ENCODE measurements around the gene PARD3B.

PARD3B gene

GRCh38 chr2:204748286-204748685 is 203.0 kb downstream of the PARD3B start:
- Histone ChIP-seq H3K27me3 (replicated peaks; ENCODE audit: control insufficient read depth, insufficient read depth, low read length) (no peaks in the 10 kb centered on the region), H3K4me3 (replicated peaks; ENCODE audit: low read depth, low read length) (no peak overlapping the region), H3K36me3 (ENCODE audit: control insufficient read depth, insufficient read depth, low read length) (no peaks in the 10 kb centered on the region)
- TF ChIP-seq CTCF (IDR thresholded peaks at IDR 0.05; ENCODE audit: insufficient read depth, low read length, poor library complexity, severe bottlenecking), result no peak
- no peak for DNase-seq (ENCODE audit: extremely low read depth, insufficient read length)

GRCh38 chr2:204749319-204749718 is 204.0 kb downstream of the PARD3B start:
- TF ChIP-seq CTCF (IDR thresholded peaks at IDR 0.05; ENCODE audit: insufficient read depth, low read length, poor library complexity, severe bottlenecking), result no peak
- DNase-seq (ENCODE audit: extremely low read depth, insufficient read length), result no peak

GRCh38 chr2:204750389-204750788 is 205.1 kb downstream of the PARD3B start:
- H3K27me3 ChIP-seq (replicated peaks; ENCODE audit: control insufficient read depth, insufficient read depth, low read length), result no peaks in the 10 kb centered on the region
- no peak for TF ChIP-seq CTCF (IDR thresholded peaks at IDR 0.05; ENCODE audit: insufficient read depth, low read length, poor library complexity, severe bottlenecking)
- no peaks in the 10 kb centered on the region for H3K36me3 ChIP-seq (ENCODE audit: control insufficient read depth, insufficient read depth, low read length)
- H3K4me3 ChIP-seq (replicated peaks; ENCODE audit: low read depth, low read length), result no peak overlapping the region
- DNase-seq (ENCODE audit: extremely low read depth, insufficient read length), result no peak

More at GRCh38 chr2:204749319-204749718, 204.0 kb downstream of the PARD3B start:
- no peaks in the 10 kb centered on the region for H3K27me3 ChIP-seq (replicated peaks; ENCODE audit: control insufficient read depth, insufficient read depth, low read length)
- H3K4me3 ChIP-seq (replicated peaks; ENCODE audit: low read depth, low read length), result no peak overlapping the region
- H3K36me3 ChIP-seq (ENCODE audit: control insufficient read depth, insufficient read depth, low read length), result no peaks in the 10 kb centered on the region

- Histone ChIP-seq H3K27me3 (replicated peaks; ENCODE audit: control insufficient read depth, insufficient read depth, low read length) (no peaks in the 10 kb centered on the region), H3K4me3 (replicated peaks; ENCODE audit: low read depth, low read length) (no peak overlapping the region), H3K36me3 (ENCODE audit: control insufficient read depth, insufficient read depth, low read length) (no peaks in the 10 kb centered on the region)
- DNase-seq (ENCODE audit: extremely low read depth, insufficient read length), result no peak
- TF ChIP-seq CTCF (IDR thresholded peaks at IDR 0.05; ENCODE audit: insufficient read depth, low read length, poor library complexity, severe bottlenecking), result no peak
Measured at GRCh38 chr2:204751472-204751871, 206.2 kb downstream of the PARD3B start.

- no peak for TF ChIP-seq CTCF (IDR thresholded peaks at IDR 0.05; ENCODE audit: insufficient read depth, low read length, poor library complexity, severe bottlenecking)
- Histone ChIP-seq H3K27me3 (replicated peaks; ENCODE audit: control insufficient read depth, insufficient read depth, low read length) (no peaks in the 10 kb centered on the region), H3K36me3 (ENCODE audit: control insufficient read depth, insufficient read depth, low read length) (no peaks in the 10 kb centered on the region), H3K4me3 (replicated peaks; ENCODE audit: low read depth, low read length) (no peak overlapping the region)
- DNase-seq (ENCODE audit: extremely low read depth, insufficient read length), result no peak
Measured at GRCh38 chr2:204753841-204754240, 208.6 kb downstream of the PARD3B start.

- Histone ChIP-seq H3K4me3 (replicated peaks; ENCODE audit: low read depth, low read length) (no peak overlapping the region), H3K36me3 (ENCODE audit: control insufficient read depth, insufficient read depth, low read length) (no peaks in the 10 kb centered on the region), H3K27me3 (replicated peaks; ENCODE audit: control insufficient read depth, insufficient read depth, low read length) (no peaks in the 10 kb centered on the region)
- DNase-seq (ENCODE audit: extremely low read depth, insufficient read length), result no peak
- TF ChIP-seq CTCF (IDR thresholded peaks at IDR 0.05; ENCODE audit: insufficient read depth, low read length, poor library complexity, severe bottlenecking), result no peak
Measured at GRCh38 chr2:204754898-204755297, 209.6 kb downstream of the PARD3B start.
